ENCODE measurements around the gene RPUSD1.
A peak's percentile ranks its signal among the peaks of the same experiment; 100 is the strongest.

GRCh38 chr16:745739-746138, 42.4 kb downstream of the RPUSD1 start:
- peak in 1 of 2 donors; percentile 23 for TF ChIP-seq CTCF (conservative IDR thresholded peaks at IDR 0.05 in 1 of 2, IDR thresholded peaks at IDR 0.05 in 1 of 2; ENCODE audit: low read depth in 1 of 2, low read length in 2 of 2)
- no peak for TF ChIP-seq EZH2 (IDR thresholded peaks at IDR 0.05; ENCODE audit: low read length, missing control alignments)

Data from fibroblast of lung (primary cell).